Stimulated activated CD4-positive, alpha-beta T cell treated with anti-CD3 and anti-CD28 coated beads, Interleukin-1b, Interleukin-23, amount 100 ng/mL, for 48 hours (primary cell): ENCODE measurements around the gene GZMA.
"Not testable (repeated sequence)": the region's sequence is repeated elsewhere in the genome, so short reads cannot be mapped to it uniquely, and the experiment has no call there.

Experiments
- DNase-seq: peaks from one replicate; pipeline ENCODE4 v3.0.0-alpha.2; 2020

Gene GZMA

GRCh38 chr5:55102348-55102747, at the start of gene GZMA:
Gene GZMA (plus strand): TSS chr5:55102646. CDS start chr5:55102683, 37 bp downstream.
- no peak for DNase-seq

GRCh38 chr5:55055183-55055582, 47.3 kb upstream of the GZMA start:
- DNase-seq, result no peak

GRCh38 chr5:55062039-55062779, 40.2 kb upstream of the GZMA start:
- DNase-seq, result peak; percentile 49

GRCh38 chr5:55063220-55063863, 39.1 kb upstream of the GZMA start:
- no peak for DNase-seq

GRCh38 chr5:55063899-55064298, 38.5 kb upstream of the GZMA start:
- DNase-seq, result no peak

GRCh38 chr5:55064523-55064922, 37.9 kb upstream of the GZMA start:
- no peak for DNase-seq

GRCh38 chr5:55066277-55066676, 36.2 kb upstream of the GZMA start:
- DNase-seq, result no peak

GRCh38 chr5:55070968-55071367, 31.5 kb upstream of the GZMA start:
- no peak for DNase-seq

GRCh38 chr5:55071413-55071812, 31.0 kb upstream of the GZMA start:
- no peak for DNase-seq

GRCh38 chr5:55072666-55073065, 29.8 kb upstream of the GZMA start:
- DNase-seq, result no peak

GRCh38 chr5:55073211-55073610, 29.2 kb upstream of the GZMA start:
- DNase-seq, result peak; percentile 8

GRCh38 chr5:55081541-55081940, 20.9 kb upstream of the GZMA start:
- no peak for DNase-seq

GRCh38 chr5:55089301-55089700, 13.1 kb upstream of the GZMA start:
- DNase-seq, result not testable (repeated sequence)

- not testable (repeated sequence) for DNase-seq
Observed at GRCh38 chr5:55091011-55091410, 11.4 kb upstream of the GZMA start.

GRCh38 chr5:55096182-55096581, 6.3 kb upstream of the GZMA start:
- DNase-seq, result no peak

- DNase-seq, result no peak
Observed at GRCh38 chr5:55096861-55097260, 5.6 kb upstream of the GZMA start.

- not testable (repeated sequence) for DNase-seq
Observed at GRCh38 chr5:55101148-55101547, 1.3 kb upstream of the GZMA start.

GRCh38 chr5:55101556-55102276, 730 bp upstream of the GZMA start:
- DNase-seq, result no peak

GRCh38 chr5:55104036-55104772, 1.8 kb downstream of the GZMA start:
- DNase-seq, result no peak

- no peak for DNase-seq
Observed at GRCh38 chr5:55104946-55105701, 2.7 kb downstream of the GZMA start.

- not testable (repeated sequence) for DNase-seq
Observed at GRCh38 chr5:55105976-55106375, 3.5 kb downstream of the GZMA start.

GRCh38 chr5:55108661-55109060, 6.2 kb downstream of the GZMA start:
- no peak for DNase-seq
